ENCODE results near the gene NR2C1.
A peak's percentile ranks its signal among the peaks of the same experiment; 100 is the strongest.

Gene NR2C1

GRCh38 chr12:95070378-95070777 is 3.0 kb downstream of the NR2C1 start:
- 0 out of 2 replicates have a peak, but pooled peaks cover 5% of the 10 kb centered on the region for H3F3A ChIP-seq (ENCODE audit: insufficient read depth, low read length)
- H3K9me3 ChIP-seq (replicated peaks; ENCODE audit: insufficient read depth, low read length): no peaks in the 10 kb centered on the region
- no peaks in the 10 kb centered on the region for H3K4me1 ChIP-seq (ENCODE audit: low read length)
- no peak overlapping the region for H3K4me2 ChIP-seq (ENCODE audit: low read depth, low read length)
- DNase-seq: no peak
- TF ChIP-seq EZH2 (optimal IDR thresholded peaks at IDR 0.05; ENCODE audit: low read depth, low read length) (no peak), CTCF (IDR thresholded peaks at IDR 0.05; ENCODE audit: low read length) (no peak), EZH2phosphoT487 (IDR thresholded peaks at IDR 0.05; ENCODE audit: low read length) (no peak)
- H3K9ac ChIP-seq (ENCODE audit: low read length): no peak overlapping the region
- H3K4me3 ChIP-seq (ENCODE audit: low read length): no peak overlapping the region
- H3K27ac ChIP-seq (ENCODE audit: low read length): no peak overlapping the region
- no peaks in the 10 kb centered on the region for H3K9me2 ChIP-seq (replicated peaks; ENCODE audit: insufficient read depth, low read length)
- H3K27me3 ChIP-seq (replicated peaks; ENCODE audit: insufficient read depth, low read length): no peaks in the 10 kb centered on the region
- peaks cover 52% of the 10 kb centered on the region for H3K79me2 ChIP-seq (ENCODE audit: low read length)
- H4K20me1 ChIP-seq (ENCODE audit: insufficient read depth, low read length): no peaks in the 10 kb centered on the region
- no peak overlapping the region for H2AFZ ChIP-seq (ENCODE audit: low read length)
- no peaks in the 10 kb centered on the region for H3K36me3 ChIP-seq (replicated peaks; ENCODE audit: insufficient read depth, low read length)

GRCh38 chr12:95066091-95066855 is 7.1 kb downstream of the NR2C1 start:
- no peaks in the 10 kb centered on the region for H3K27me3 ChIP-seq (replicated peaks; ENCODE audit: insufficient read depth, low read length)
- no peak overlapping the region for H3K4me2 ChIP-seq (ENCODE audit: low read depth, low read length)
- H3K9me3 ChIP-seq (replicated peaks; ENCODE audit: insufficient read depth, low read length): no peaks in the 10 kb centered on the region
- no peak overlapping the region for H2AFZ ChIP-seq (ENCODE audit: low read length)
- no peak overlapping the region for H3K9ac ChIP-seq (ENCODE audit: low read length)
- H3K27ac ChIP-seq (ENCODE audit: low read length): no peak overlapping the region
- H3F3A ChIP-seq (ENCODE audit: insufficient read depth, low read length): no peaks in the 10 kb centered on the region
- no peaks in the 10 kb centered on the region for H3K4me1 ChIP-seq (ENCODE audit: low read length)
- peaks cover 5% of the 10 kb centered on the region for H3K36me3 ChIP-seq (replicated peaks; ENCODE audit: insufficient read depth, low read length)
- H3K9me2 ChIP-seq (replicated peaks; ENCODE audit: insufficient read depth, low read length): no peaks in the 10 kb centered on the region
- TF ChIP-seq EZH2phosphoT487 (IDR thresholded peaks at IDR 0.05; ENCODE audit: low read length) (no peak), CTCF (IDR thresholded peaks at IDR 0.05; ENCODE audit: low read length) (no peak), EZH2 (optimal IDR thresholded peaks at IDR 0.05; ENCODE audit: low read depth, low read length) (no peak)
- H3K79me2 ChIP-seq (ENCODE audit: low read length): peaks cover 36% of the 10 kb centered on the region
- DNase-seq: no peak
- no peak overlapping the region for H3K4me3 ChIP-seq (ENCODE audit: low read length)
- no peaks in the 10 kb centered on the region for H4K20me1 ChIP-seq (ENCODE audit: insufficient read depth, low read length)

- Histone ChIP-seq H3K9ac (ENCODE audit: low read length) (no peak overlapping the region), H3K4me1 (ENCODE audit: low read length) (peaks cover 6% of the 10 kb centered on the region; the same call in 1 of the 2 replicates), H3K27me3 (replicated peaks; ENCODE audit: insufficient read depth, low read length) (no peaks in the 10 kb centered on the region), H3K9me2 (replicated peaks; ENCODE audit: insufficient read depth, low read length) (no peaks in the 10 kb centered on the region), H3K4me3 (ENCODE audit: low read length) (no peak overlapping the region), H3F3A (ENCODE audit: insufficient read depth, low read length) (peaks cover 10% of the 10 kb centered on the region), H2AFZ (ENCODE audit: low read length) (no peak overlapping the region), H3K27ac (ENCODE audit: low read length) (peak overlapping the region; percentile 65; the same call in 1 of the 2 replicates), H3K79me2 (ENCODE audit: low read length) (0 out of 2 replicates have a peak, but pooled peaks cover 4% of the 10 kb centered on the region), H3K4me2 (ENCODE audit: low read depth, low read length) (no peak overlapping the region), H3K9me3 (replicated peaks; ENCODE audit: insufficient read depth, low read length) (no peaks in the 10 kb centered on the region), H3K36me3 (replicated peaks; ENCODE audit: insufficient read depth, low read length) (peaks cover 9% of the 10 kb centered on the region), H4K20me1 (ENCODE audit: insufficient read depth, low read length) (no peaks in the 10 kb centered on the region)
- no peak for DNase-seq
- TF ChIP-seq CTCF (IDR thresholded peaks at IDR 0.05; ENCODE audit: low read length): no peak
- no peak for TF ChIP-seq EZH2 (optimal IDR thresholded peaks at IDR 0.05; ENCODE audit: low read depth, low read length)
- no peak for TF ChIP-seq EZH2phosphoT487 (IDR thresholded peaks at IDR 0.05; ENCODE audit: low read length)
Measured at GRCh38 chr12:95060951-95061350, 12.5 kb downstream of the NR2C1 start.

All from MM.1S (cell line).